HCT116 (cell line): ENCODE results near the gene ALOX5AP.

Experiments used
- CEBPB ChIP-seq: IDR thresholded peaks from 2 replicates; pipeline ENCODE4 v1.6.1; 2012; ENCODE audit warnings: low read depth
- EZH2 ChIP-seq: fragments of 200-600 bp; sonication (generic); IDR thresholded peaks from 2 replicates; pipeline ENCODE4 v1.6.1; 2017; ENCODE audit warnings: antibody characterized with exemption, mixed run types
- JUND ChIP-seq: IDR thresholded peaks from 2 replicates; pipeline ENCODE4 v1.6.1; 2012
- POLR2A ChIP-seq: IDR thresholded peaks from 2 replicates; pipeline ENCODE4 v1.7.0; 2011; ENCODE audit warnings: borderline replicate concordance; ENCODE audit not compliant: insufficient read depth, insufficient read length; ENCODE audit errors: extremely low read depth
- RAD21 ChIP-seq: IDR thresholded peaks from 2 replicates; pipeline ENCODE4 v1.6.1; 2012; ENCODE audit warnings: low read depth, mild to moderate bottlenecking
- TF ChIP-seq, protein P1 (sequence below), 3 experiments: fragments of 200-600 bp in 1 of 3; sonication (generic) in 1 of 3; IDR thresholded peaks in 2 of 3; conservative IDR thresholded peaks in 1 of 3; 2 replicates each; pipeline ENCODE4 v1.5.1; 2012 to 2017; ENCODE audit warnings: low read depth in 2 of 3, low read length in 2 of 3, antibody characterized with exemption in 1 of 3, borderline replicate concordance in 1 of 3, control low read depth in 1 of 3, mild to moderate bottlenecking in 1 of 3, mixed read lengths in 1 of 3, mixed run types in 1 of 3, moderate library complexity in 1 of 3; ENCODE audit not compliant: insufficient read depth in 1 of 3
- TF ChIP-seq, protein P2 (sequence below): IDR thresholded peaks from 2 replicates; pipeline ENCODE4 v1.6.1; 2012
- TF ChIP-seq, protein P3 (sequence below): IDR thresholded peaks from 2 replicates; pipeline ENCODE4 v1.6.1; 2012; ENCODE audit warnings: low read depth

DNA sequence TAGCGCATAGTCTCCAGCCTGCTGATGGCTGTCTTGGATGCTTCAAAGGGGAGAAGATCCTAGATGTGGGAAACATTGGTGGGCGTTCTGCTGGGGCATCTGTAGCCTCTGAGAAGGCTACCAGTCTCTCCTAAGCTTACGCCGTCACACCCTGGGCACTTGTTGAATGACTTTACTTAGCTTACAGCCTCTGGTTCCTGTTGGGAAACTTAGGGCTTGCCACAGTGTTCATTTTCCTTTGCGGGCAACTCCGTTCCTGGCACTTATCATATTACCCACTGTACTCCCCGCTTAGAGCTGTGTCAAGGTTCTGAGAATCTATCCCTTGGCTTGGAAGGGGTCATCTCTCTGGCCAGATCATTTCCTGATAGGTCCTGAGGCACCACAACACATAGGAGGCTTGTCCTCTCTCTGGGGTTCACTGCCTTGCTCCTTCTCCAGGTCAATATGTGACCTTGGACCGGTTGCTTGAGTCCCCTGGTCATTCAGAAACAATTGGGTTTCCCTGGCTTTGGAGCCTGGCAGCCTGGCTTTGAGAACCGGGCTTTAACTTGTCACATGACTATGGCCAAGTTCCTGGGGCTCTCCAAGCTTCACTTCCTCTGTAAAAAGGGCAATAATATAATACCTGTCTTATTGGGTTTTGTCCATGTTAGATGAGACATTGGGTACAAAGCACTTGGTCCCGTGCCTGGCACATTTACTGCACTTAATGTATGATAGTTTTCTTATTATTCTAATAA lies 20.5 kb upstream of the ALOX5AP start:
- TF ChIP-seq, protein P1, sequence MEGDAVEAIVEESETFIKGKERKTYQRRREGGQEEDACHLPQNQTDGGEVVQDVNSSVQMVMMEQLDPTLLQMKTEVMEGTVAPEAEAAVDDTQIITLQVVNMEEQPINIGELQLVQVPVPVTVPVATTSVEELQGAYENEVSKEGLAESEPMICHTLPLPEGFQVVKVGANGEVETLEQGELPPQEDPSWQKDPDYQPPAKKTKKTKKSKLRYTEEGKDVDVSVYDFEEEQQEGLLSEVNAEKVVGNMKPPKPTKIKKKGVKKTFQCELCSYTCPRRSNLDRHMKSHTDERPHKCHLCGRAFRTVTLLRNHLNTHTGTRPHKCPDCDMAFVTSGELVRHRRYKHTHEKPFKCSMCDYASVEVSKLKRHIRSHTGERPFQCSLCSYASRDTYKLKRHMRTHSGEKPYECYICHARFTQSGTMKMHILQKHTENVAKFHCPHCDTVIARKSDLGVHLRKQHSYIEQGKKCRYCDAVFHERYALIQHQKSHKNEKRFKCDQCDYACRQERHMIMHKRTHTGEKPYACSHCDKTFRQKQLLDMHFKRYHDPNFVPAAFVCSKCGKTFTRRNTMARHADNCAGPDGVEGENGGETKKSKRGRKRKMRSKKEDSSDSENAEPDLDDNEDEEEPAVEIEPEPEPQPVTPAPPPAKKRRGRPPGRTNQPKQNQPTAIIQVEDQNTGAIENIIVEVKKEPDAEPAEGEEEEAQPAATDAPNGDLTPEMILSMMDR (IDR thresholded peaks at IDR 0.05 in 2 of 3, conservative IDR thresholded peaks at IDR 0.05 in 1 of 3; ENCODE audit: borderline replicate concordance in 1 of 3, insufficient read depth in 1 of 3, low read depth in 2 of 3, low read length in 2 of 3), result no peak
- no peak for TF ChIP-seq RAD21
- TF ChIP-seq JUND, result no peak
- no peak for TF ChIP-seq CEBPB
- TF ChIP-seq, protein P2, sequence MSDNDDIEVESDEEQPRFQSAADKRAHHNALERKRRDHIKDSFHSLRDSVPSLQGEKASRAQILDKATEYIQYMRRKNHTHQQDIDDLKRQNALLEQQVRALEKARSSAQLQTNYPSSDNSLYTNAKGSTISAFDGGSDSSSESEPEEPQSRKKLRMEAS, result no peak
- TF ChIP-seq, protein P3, sequence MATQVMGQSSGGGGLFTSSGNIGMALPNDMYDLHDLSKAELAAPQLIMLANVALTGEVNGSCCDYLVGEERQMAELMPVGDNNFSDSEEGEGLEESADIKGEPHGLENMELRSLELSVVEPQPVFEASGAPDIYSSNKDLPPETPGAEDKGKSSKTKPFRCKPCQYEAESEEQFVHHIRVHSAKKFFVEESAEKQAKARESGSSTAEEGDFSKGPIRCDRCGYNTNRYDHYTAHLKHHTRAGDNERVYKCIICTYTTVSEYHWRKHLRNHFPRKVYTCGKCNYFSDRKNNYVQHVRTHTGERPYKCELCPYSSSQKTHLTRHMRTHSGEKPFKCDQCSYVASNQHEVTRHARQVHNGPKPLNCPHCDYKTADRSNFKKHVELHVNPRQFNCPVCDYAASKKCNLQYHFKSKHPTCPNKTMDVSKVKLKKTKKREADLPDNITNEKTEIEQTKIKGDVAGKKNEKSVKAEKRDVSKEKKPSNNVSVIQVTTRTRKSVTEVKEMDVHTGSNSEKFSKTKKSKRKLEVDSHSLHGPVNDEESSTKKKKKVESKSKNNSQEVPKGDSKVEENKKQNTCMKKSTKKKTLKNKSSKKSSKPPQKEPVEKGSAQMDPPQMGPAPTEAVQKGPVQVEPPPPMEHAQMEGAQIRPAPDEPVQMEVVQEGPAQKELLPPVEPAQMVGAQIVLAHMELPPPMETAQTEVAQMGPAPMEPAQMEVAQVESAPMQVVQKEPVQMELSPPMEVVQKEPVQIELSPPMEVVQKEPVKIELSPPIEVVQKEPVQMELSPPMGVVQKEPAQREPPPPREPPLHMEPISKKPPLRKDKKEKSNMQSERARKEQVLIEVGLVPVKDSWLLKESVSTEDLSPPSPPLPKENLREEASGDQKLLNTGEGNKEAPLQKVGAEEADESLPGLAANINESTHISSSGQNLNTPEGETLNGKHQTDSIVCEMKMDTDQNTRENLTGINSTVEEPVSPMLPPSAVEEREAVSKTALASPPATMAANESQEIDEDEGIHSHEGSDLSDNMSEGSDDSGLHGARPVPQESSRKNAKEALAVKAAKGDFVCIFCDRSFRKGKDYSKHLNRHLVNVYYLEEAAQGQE, result no peak
- no peak for TF ChIP-seq EZH2
- TF ChIP-seq POLR2A, result no peak
